Adrenal gland (tissue), 5 donors: ENCODE results near the gene LBX2.

Experiments used
- CTCF ChIP-seq, 6 experiments: fragments of 450-650 bp in 4 of 6; fragments of 200-600 bp in 2 of 6; sonication (generic) in 1 of 6; IDR thresholded peaks; 1 replicate in 5 of 6; 2 replicates in 1 of 6; pipeline versions ENCODE4 v1.5.1 to v1.8.0; 2016 to 2021; ENCODE audit warnings: antibody characterized with exemption in 6 of 6, mild to moderate bottlenecking in 2 of 6, moderate library complexity in 1 of 6
- POLR2A ChIP-seq, 2 donors: fragments of 450-650 bp; IDR thresholded peaks; one replicate each; pipeline ENCODE4 v1.6.1; 2017; ENCODE audit warnings: antibody characterized with exemption in 2 of 2, mild to moderate bottlenecking in 2 of 2, moderate library complexity in 1 of 2
- donor health status: DM: no; HTN: no; CAD: no.

GRCh38 chr2:74499940-74500577 lies 656 bp upstream of the LBX2 start:
- no peak for TF ChIP-seq CTCF (IDR thresholded peaks at IDR 0.05)
- TF ChIP-seq POLR2A (IDR thresholded peaks at IDR 0.05) = no peak
